NCI-H1092 treated with DMSO at 0.1 percent for 48 hours (cell line): ENCODE results near the gene AQP9.
A peak's percentile ranks its signal among the peaks of the same experiment; 100 is the strongest.
"Not testable (repeated sequence)": the region's sequence is repeated elsewhere in the genome, so short reads cannot be mapped to it uniquely, and the experiment has no call there.

Experiments
- DNase-seq: peaks from one replicate; lab custom pipeline; 2025; lab: John Stamatoyannopoulos, UW

AQP9 gene

GRCh38 chr15:58182460-58183163 lies 44.4 kb downstream of the AQP9 start:
- peak; percentile 26 for DNase-seq

- no peak for DNase-seq
These were observed 47.3 kb downstream of the AQP9 start for GRCh38 chr15:58185439-58185838.

- DNase-seq, result no peak
These were observed 51.1 kb downstream of the AQP9 start for GRCh38 chr15:58189148-58189811.

GRCh38 chr15:58190419-58190818 lies 52.2 kb downstream of the AQP9 start:
- no peak for DNase-seq

GRCh38 chr15:58193636-58194035 lies 55.5 kb downstream of the AQP9 start:
- DNase-seq, result not testable (repeated sequence)

GRCh38 chr15:58200739-58201138 lies 62.6 kb downstream of the AQP9 start:
- DNase-seq, result no peak

- DNase-seq, result no peak
These were observed 63.3 kb downstream of the AQP9 start for GRCh38 chr15:58201516-58201915.

- no peak for DNase-seq
These were observed 65.4 kb downstream of the AQP9 start for GRCh38 chr15:58203537-58203936.

- DNase-seq, result no peak
These were observed 68.0 kb downstream of the AQP9 start for GRCh38 chr15:58206151-58206550.

- not testable (repeated sequence) for DNase-seq
These were observed 70.0 kb downstream of the AQP9 start for GRCh38 chr15:58208217-58208616.

- not testable (repeated sequence) for DNase-seq
These were observed 70.9 kb downstream of the AQP9 start for GRCh38 chr15:58209007-58209481.

- DNase-seq, result not testable (repeated sequence)
These were observed 71.8 kb downstream of the AQP9 start for GRCh38 chr15:58210031-58210430.

- peak; percentile 2 for DNase-seq
These were observed 74.8 kb downstream of the AQP9 start for GRCh38 chr15:58212909-58213526.

GRCh38 chr15:58213587-58214338 lies 75.6 kb downstream of the AQP9 start:
- DNase-seq, result no peak

GRCh38 chr15:58214591-58215340 lies 76.6 kb downstream of the AQP9 start:
- DNase-seq, result no peak

- no peak for DNase-seq
These were observed 79.3 kb downstream of the AQP9 start for GRCh38 chr15:58217460-58217859.

GRCh38 chr15:58221591-58222241 lies 83.5 kb downstream of the AQP9 start:
- DNase-seq, result no peak

- DNase-seq, result no peak
These were observed 84.5 kb downstream of the AQP9 start for GRCh38 chr15:58222679-58223078.

- no peak for DNase-seq
These were observed 85.3 kb downstream of the AQP9 start for GRCh38 chr15:58223432-58223831.

GRCh38 chr15:58224068-58224467 lies 85.9 kb downstream of the AQP9 start:
- DNase-seq, result no peak
